B cell (primary cell): ENCODE results near the gene PTPN21. TPM values are rescaled to one million over a fixed set of nuclear protein-coding genes. Genes with fewer than 3 reads are reported as not detected.

Experiments
- ATAC-seq: fragments of 200-7000 bp; cut with Tn5 transposase; one replicate; pipeline ENCODE4 v1.10.0; 2021; ENCODE audit warnings: low read depth, mild to moderate bottlenecking, moderate number of reproducible peaks, moderate library complexity
- CTCF ChIA-PET: fragments of 350-600 bp; sonication (Branson Sonifier 250); formaldehyde crosslinking; loops from one replicate; lab custom pipeline; 2021; ENCODE audit warnings: antibody characterized with exemption, inconsistent platforms; lab: Charles Lee
- POLR2A ChIA-PET: fragments of 350-600 bp; sonication (Branson Sonifier 250); formaldehyde crosslinking; loops from one replicate; lab custom pipeline; 2021; ENCODE audit warnings: antibody characterized with exemption; lab: Charles Lee
- DNase-seq: peaks from one replicate; pipeline ENCODE4 v3.0.0; 2013
- H2AFZ ChIP-seq: 2 replicates; pipeline ENCODE4 v1.6.1; 2012; ENCODE audit warnings: mild to moderate bottlenecking, low read depth, low read length; ENCODE audit not compliant: insufficient read depth, poor library complexity, severe bottlenecking
- H3K27ac ChIP-seq, 2 donors: 1 replicate in 1 of 2; 2 replicates in 1 of 2; pipeline ENCODE4 v1.5.1; 2012 to 2013; ENCODE audit warnings: low read length in 2 of 2, mild to moderate bottlenecking in 2 of 2, moderate library complexity in 1 of 2
- H3K27me3 ChIP-seq, 4 experiments: fragments of 200-600 bp in 1 of 4; sonication (generic) in 1 of 4; replicated peaks in 1 of 4; 1 replicate in 2 of 4; 2 replicates in 2 of 4; pipeline versions ENCODE4 v1.6.1 to v1.7.0; 2013 to 2016; ENCODE audit warnings: low read length in 3 of 4, mild to moderate bottlenecking in 2 of 4, mixed read lengths in 1 of 4, moderate library complexity in 1 of 4; ENCODE audit not compliant: insufficient read depth in 4 of 4, control insufficient read depth in 3 of 4; ENCODE audit errors: control extremely low read depth in 1 of 4
- H3K36me3 ChIP-seq, 2 experiments: replicated peaks in 1 of 2; 1 replicate in 1 of 2; 2 replicates in 1 of 2; pipeline versions ENCODE4 v1.6.1 to v1.7.1; 2013; ENCODE audit warnings: low read length in 1 of 2; ENCODE audit not compliant: insufficient read depth in 2 of 2, control insufficient read depth in 1 of 2; ENCODE audit errors: control extremely low read depth in 1 of 2, extremely low read depth in 1 of 2
- H3K4me1 ChIP-seq, 2 donors: fragments of 200-600 bp in 1 of 2; sonication (generic) in 1 of 2; 1 replicate in 1 of 2; 2 replicates in 1 of 2; pipeline versions ENCODE4 v1.5.1 to v1.6.1; 2013 to 2017; ENCODE audit warnings: low read length in 2 of 2; ENCODE audit not compliant: control insufficient read depth in 2 of 2, insufficient read depth in 2 of 2
- H3K4me2 ChIP-seq: replicated peaks from 2 replicates; pipeline ENCODE3; 2012; ENCODE audit warnings: mild to moderate bottlenecking, low read depth, low read length; ENCODE audit not compliant: poor library complexity, severe bottlenecking
- H3K4me3 ChIP-seq, 5 experiments: fragments of 200-600 bp in 1 of 5; sonication (generic) in 1 of 5; 1 replicate in 3 of 5; 2 replicates in 2 of 5; pipeline versions ENCODE4 v1.5.1 to v1.7.0; 2011 to 2016; ENCODE audit warnings: low read length in 4 of 5, mild to moderate bottlenecking in 4 of 5, low read depth in 2 of 5, control low read depth in 1 of 5, moderate library complexity in 1 of 5; ENCODE audit not compliant: insufficient read depth in 1 of 5; ENCODE audit errors: control extremely low read depth in 1 of 5, extremely low read depth in 1 of 5
- H3K79me2 ChIP-seq: fragments of 200-600 bp; sonication (generic); one replicate; pipeline ENCODE4 v1.6.0; 2016; ENCODE audit warnings: low read length; ENCODE audit not compliant: control insufficient read depth, insufficient read depth
- H3K9ac ChIP-seq: fragments of 200-600 bp; sonication (generic); 2 replicates; pipeline ENCODE4 v1.6.1; 2017; ENCODE audit warnings: mild to moderate bottlenecking, low read length, moderate library complexity
- H3K9me3 ChIP-seq, 3 donors: one replicate each; pipeline versions ENCODE4 v1.6.1 to v1.7.1; 2013; ENCODE audit warnings: low read length in 2 of 3; ENCODE audit not compliant: control insufficient read depth in 2 of 3, insufficient read depth in 1 of 3; ENCODE audit errors: control extremely low read depth in 1 of 3
- H4K20me1 ChIP-seq: 2 replicates; pipeline ENCODE4 v1.6.0; 2012; ENCODE audit warnings: mild to moderate bottlenecking, low read length; ENCODE audit not compliant: insufficient read depth, control insufficient read depth, poor library complexity, severe bottlenecking
- H3K27ac Mint-ChIP-seq: one replicate; pipeline ENCODE4 v1.8.0; 2021; ENCODE audit warnings: mixed read lengths
- H3K27me3 Mint-ChIP-seq: one replicate; pipeline ENCODE4 v1.8.0; 2021; ENCODE audit warnings: mixed read lengths
- H3K4me1 Mint-ChIP-seq: one replicate; pipeline ENCODE4 v1.8.0; 2021; ENCODE audit warnings: mixed read lengths
- H3K4me3 Mint-ChIP-seq: one replicate; pipeline ENCODE4 v1.8.0; 2021; ENCODE audit warnings: mixed read lengths
- H3K9me3 Mint-ChIP-seq: one replicate; pipeline ENCODE4 v1.8.0; 2022; ENCODE audit warnings: mixed read lengths; ENCODE audit not compliant: insufficient read depth
- CTCF ChIP-seq: fragments of 200-600 bp; IDR thresholded peaks from one replicate; pipeline ENCODE4 v1.8.0; 2022; ENCODE audit warnings: antibody characterized with exemption, mild to moderate bottlenecking
- EZH2 ChIP-seq: IDR thresholded peaks from 2 replicates; pipeline ENCODE4 v1.6.1; 2012; ENCODE audit warnings: borderline replicate concordance, low read depth, mild to moderate bottlenecking, moderate library complexity, low read length; ENCODE audit not compliant: insufficient read depth, poor library complexity, severe bottlenecking
- WGBS: methylation state at CpG from one replicate; pipeline ENCODE4 v1.1.5; 2013; ENCODE audit warnings: missing lambda C conversion rate; ENCODE audit not compliant: insufficient coverage; 5-methylcytosine and 5-hydroxymethylcytosine counted together
- intact Hi-C: fragments of 100-400 bp; cut with micrococcal nuclease; formaldehyde crosslinking; loops from one replicate; pipeline ENCODE4 v1.10.0; 2022
- polyA plus RNA-seq: library from polyadenylated mRNA; depleted of rRNA; stranded (reverse); fragments of >200 nt; gene quantifications from 2 replicates; pipeline ENCODE4 v1.2.3, GENCODE V29; 2012
- total RNA-seq, 2 donors: library from RNA; stranded (reverse); fragments of 120-200 nt in 1 of 2; gene quantifications; 1 replicate in 1 of 2; 2 replicates in 1 of 2; pipeline versions ENCODE4 v1.2.3 to v1.2.4, GENCODE V29; 2013 to 2022

PTPN21 gene
- total and polyA plus RNA-seq, 2 donors (not counting 1 experiment from before 2014, with no cell fraction given): not detected

- Histone ChIP-seq H3K4me1 (peaks cover 8 to 15% of the 10 kb centered on the region in 2 donors), H3K79me2 (no peaks in the 10 kb centered on the region), H3K36me3 (peaks cover 3 to 62% of the 10 kb centered on the region in 2 experiments), H4K20me1 (no peaks in the 10 kb centered on the region), H3K27me3 (no peaks in the 10 kb centered on the region), H3K9me3 (no peaks in the 10 kb centered on the region), H3K4me3 (no peak overlapping the region), H3K27ac (peak overlapping the region in 1 of 2 donors; percentile 21), H3K4me2 (peak overlapping the region; percentile 16), H2AFZ (no peak overlapping the region), H3K9ac (peak overlapping the region; percentile 22)
- 68% methylated on average over 6 of the region's 10 CpGs for WGBS
- TF ChIP-seq CTCF (no peak), EZH2 (no peak)
- CTCF ChIA-PET: interaction anchor here (0.7 kb wide), 1 partner anchor 411 kb away, joined by 3 read pairs; no protein-coding TSS in a partner anchor
- intact Hi-C loops: no loop called here
- H3K27me3 Mint-ChIP-seq: no peaks in the 10 kb centered on the region
- peaks cover 21% of the 10 kb centered on the region for H3K4me1 Mint-ChIP-seq
- peak overlapping the region; percentile 1 for H3K4me3 Mint-ChIP-seq
- H3K9me3 Mint-ChIP-seq: no peaks in the 10 kb centered on the region
- DNase-seq: peak; percentile 15
- H3K27ac Mint-ChIP-seq: peak overlapping the region; percentile 33
- ATAC-seq: peak; percentile 21
- POLR2A ChIA-PET: no interaction called here
Observed at GRCh38 chr14:88599761-88600439, 45.1 kb upstream of the PTPN21 start.

GRCh38 chr14:88599326-88599725, 44.5 kb upstream of the PTPN21 start:
- no peak overlapping the region for H3K4me3 ChIP-seq
- ChIA-PET POLR2A (no interaction called here), CTCF (interaction anchor here (0.7 kb wide), 1 partner anchor 410 kb away, joined by 3 read pairs; no protein-coding TSS in a partner anchor)
- H3K27ac Mint-ChIP-seq: peak overlapping the region; percentile 28
- TF ChIP-seq EZH2 (no peak), CTCF (no peak)
- ATAC-seq: no peak
- DNase-seq: no peak
- no peak overlapping the region for H2AFZ ChIP-seq
- H3K27me3 Mint-ChIP-seq: no peaks in the 10 kb centered on the region
- no peak overlapping the region for H3K4me3 Mint-ChIP-seq
- H3K4me1 Mint-ChIP-seq: peaks cover 21% of the 10 kb centered on the region
- no peak overlapping the region for H3K4me2 ChIP-seq
- no peaks in the 10 kb centered on the region for H3K79me2 ChIP-seq
- H3K27ac ChIP-seq: no peak overlapping the region
- no peak overlapping the region for H3K9ac ChIP-seq
- no peaks in the 10 kb centered on the region for H3K9me3 ChIP-seq
- H3K9me3 Mint-ChIP-seq: no peaks in the 10 kb centered on the region
- peaks cover 8 to 15% of the 10 kb centered on the region in 2 donors for H3K4me1 ChIP-seq
- no peaks in the 10 kb centered on the region for H3K27me3 ChIP-seq
- 61% methylated on average over 8 of the region's 8 CpGs for WGBS
- no peaks in the 10 kb centered on the region for H4K20me1 ChIP-seq
- peaks cover 3 to 64% of the 10 kb centered on the region in 2 experiments for H3K36me3 ChIP-seq
- intact Hi-C loops: no loop called here
